GM19351 (cell line): ENCODE measurements around the gene CREB5.
A peak's percentile ranks its signal among the peaks of the same experiment; 100 is the strongest.
"Not testable (repeated sequence)": the region's sequence is repeated elsewhere in the genome, so short reads cannot be mapped to it uniquely, and the experiment has no call there.

ENCODE experiments used
- ATAC-seq: cut with Tn5 transposase; IDR thresholded peaks from one replicate; pipeline ENCODE4 v1.9.1; 2021; ENCODE audit warnings: mild to moderate bottlenecking, moderate library complexity; ENCODE audit not compliant: unreplicated experiment

CREB5 gene

GRCh38 chr7:28573059-28573553 is 160.8 kb downstream of the CREB5 start:
- no peak for ATAC-seq

GRCh38 chr7:28573651-28574301 is 161.5 kb downstream of the CREB5 start:
- ATAC-seq, result peak; percentile 28

- no peak for ATAC-seq
These were observed 162.9 kb downstream of the CREB5 start for GRCh38 chr7:28575241-28575643.

- no peak for ATAC-seq
These were observed 164.3 kb downstream of the CREB5 start for GRCh38 chr7:28576656-28577055.

- ATAC-seq, result no peak
These were observed 167.3 kb downstream of the CREB5 start for GRCh38 chr7:28579571-28579970.

GRCh38 chr7:28580665-28581064 is 168.3 kb downstream of the CREB5 start:
- ATAC-seq, result no peak

- no peak for ATAC-seq
These were observed 169.0 kb downstream of the CREB5 start for GRCh38 chr7:28581351-28581750.

- ATAC-seq, result no peak
These were observed 169.9 kb downstream of the CREB5 start for GRCh38 chr7:28582226-28582625.

GRCh38 chr7:28584235-28584634 is 171.9 kb downstream of the CREB5 start:
- ATAC-seq, result no peak

- no peak for ATAC-seq
These were observed 174.4 kb downstream of the CREB5 start for GRCh38 chr7:28586736-28587135.

- no peak for ATAC-seq
These were observed 174.9 kb downstream of the CREB5 start for GRCh38 chr7:28587211-28587610.

GRCh38 chr7:28588602-28589001 is 176.3 kb downstream of the CREB5 start:
- ATAC-seq, result no peak

- ATAC-seq, result no peak
These were observed 178.8 kb downstream of the CREB5 start for GRCh38 chr7:28591041-28591674.

- ATAC-seq, result no peak
These were observed 179.5 kb downstream of the CREB5 start for GRCh38 chr7:28591725-28592349.

GRCh38 chr7:28592861-28593260 is 180.5 kb downstream of the CREB5 start:
- no peak for ATAC-seq

GRCh38 chr7:28595076-28595475 is 182.8 kb downstream of the CREB5 start:
- no peak for ATAC-seq

- no peak for ATAC-seq
These were observed 183.5 kb downstream of the CREB5 start for GRCh38 chr7:28595801-28596200.

- ATAC-seq, result no peak
These were observed 184.1 kb downstream of the CREB5 start for GRCh38 chr7:28596245-28596935.

GRCh38 chr7:28597284-28597683 is 185.0 kb downstream of the CREB5 start:
- ATAC-seq, result no peak

GRCh38 chr7:28598037-28598436 is 185.7 kb downstream of the CREB5 start:
- not testable (repeated sequence) for ATAC-seq

- no peak for ATAC-seq
These were observed 186.3 kb downstream of the CREB5 start for GRCh38 chr7:28598586-28598985.

- ATAC-seq, result no peak
These were observed 187.1 kb downstream of the CREB5 start for GRCh38 chr7:28599411-28599810.
